ENCODE measurements around the gene TANGO6. TPM values are rescaled to one million over a fixed set of nuclear protein-coding genes. Genes with fewer than 3 reads are reported as not detected.

The TANGO6 gene
- total RNA-seq, 1 donor: 38.0 TPM

DNA sequence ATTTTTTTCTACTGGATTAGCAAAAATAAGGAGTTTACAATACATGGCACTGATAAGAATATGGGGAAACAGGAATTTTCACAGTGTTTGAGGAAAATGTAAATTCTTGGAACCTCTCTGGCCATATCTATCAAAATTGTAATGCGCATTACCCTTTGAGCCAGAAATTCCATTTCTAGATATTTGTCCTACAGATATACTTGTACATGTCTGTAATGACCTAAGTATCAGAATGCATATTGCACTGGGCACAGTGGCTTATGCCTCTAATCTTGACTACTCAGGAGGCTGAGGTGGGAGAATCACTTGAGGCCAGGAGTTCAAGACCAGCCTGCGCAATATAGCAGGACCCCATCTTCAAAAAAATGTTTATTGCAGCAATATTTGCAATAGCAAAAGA lies 236.4 kb downstream of the TANGO6 start:
- Histone ChIP-seq H3K4me1 (ENCODE audit: insufficient read depth, low read length) (peaks cover 18% of the 10 kb centered on the region), H3K4me3 (ENCODE audit: insufficient read depth, low read length) (no peak overlapping the region), H3K9me3 (ENCODE audit: low read depth, low read length) (no peaks in the 10 kb centered on the region), H4K20me1 (ENCODE audit: insufficient read depth, low read length) (no peaks in the 10 kb centered on the region), H3K4me2 (ENCODE audit: insufficient read depth, low read length) (no peak overlapping the region), H3K79me2 (ENCODE audit: insufficient read depth, low read length) (no peaks in the 10 kb centered on the region), H3K27ac (ENCODE audit: low read depth, low read length) (no peak overlapping the region), H3K36me3 (ENCODE audit: insufficient read depth, low read length) (peaks cover 2% of the 10 kb centered on the region), H2AFZ (ENCODE audit: low read length) (no peak overlapping the region), H3K27me3 (ENCODE audit: insufficient read depth, low read length) (no peaks in the 10 kb centered on the region)
- no peak for DNase-seq (ENCODE audit: insufficient read length, low spot score, missing footprints)
- TF ChIP-seq, protein P1, sequence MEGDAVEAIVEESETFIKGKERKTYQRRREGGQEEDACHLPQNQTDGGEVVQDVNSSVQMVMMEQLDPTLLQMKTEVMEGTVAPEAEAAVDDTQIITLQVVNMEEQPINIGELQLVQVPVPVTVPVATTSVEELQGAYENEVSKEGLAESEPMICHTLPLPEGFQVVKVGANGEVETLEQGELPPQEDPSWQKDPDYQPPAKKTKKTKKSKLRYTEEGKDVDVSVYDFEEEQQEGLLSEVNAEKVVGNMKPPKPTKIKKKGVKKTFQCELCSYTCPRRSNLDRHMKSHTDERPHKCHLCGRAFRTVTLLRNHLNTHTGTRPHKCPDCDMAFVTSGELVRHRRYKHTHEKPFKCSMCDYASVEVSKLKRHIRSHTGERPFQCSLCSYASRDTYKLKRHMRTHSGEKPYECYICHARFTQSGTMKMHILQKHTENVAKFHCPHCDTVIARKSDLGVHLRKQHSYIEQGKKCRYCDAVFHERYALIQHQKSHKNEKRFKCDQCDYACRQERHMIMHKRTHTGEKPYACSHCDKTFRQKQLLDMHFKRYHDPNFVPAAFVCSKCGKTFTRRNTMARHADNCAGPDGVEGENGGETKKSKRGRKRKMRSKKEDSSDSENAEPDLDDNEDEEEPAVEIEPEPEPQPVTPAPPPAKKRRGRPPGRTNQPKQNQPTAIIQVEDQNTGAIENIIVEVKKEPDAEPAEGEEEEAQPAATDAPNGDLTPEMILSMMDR (IDR thresholded peaks at IDR 0.05; ENCODE audit: extremely low read depth, low read depth, low read length): no peak

DNA sequence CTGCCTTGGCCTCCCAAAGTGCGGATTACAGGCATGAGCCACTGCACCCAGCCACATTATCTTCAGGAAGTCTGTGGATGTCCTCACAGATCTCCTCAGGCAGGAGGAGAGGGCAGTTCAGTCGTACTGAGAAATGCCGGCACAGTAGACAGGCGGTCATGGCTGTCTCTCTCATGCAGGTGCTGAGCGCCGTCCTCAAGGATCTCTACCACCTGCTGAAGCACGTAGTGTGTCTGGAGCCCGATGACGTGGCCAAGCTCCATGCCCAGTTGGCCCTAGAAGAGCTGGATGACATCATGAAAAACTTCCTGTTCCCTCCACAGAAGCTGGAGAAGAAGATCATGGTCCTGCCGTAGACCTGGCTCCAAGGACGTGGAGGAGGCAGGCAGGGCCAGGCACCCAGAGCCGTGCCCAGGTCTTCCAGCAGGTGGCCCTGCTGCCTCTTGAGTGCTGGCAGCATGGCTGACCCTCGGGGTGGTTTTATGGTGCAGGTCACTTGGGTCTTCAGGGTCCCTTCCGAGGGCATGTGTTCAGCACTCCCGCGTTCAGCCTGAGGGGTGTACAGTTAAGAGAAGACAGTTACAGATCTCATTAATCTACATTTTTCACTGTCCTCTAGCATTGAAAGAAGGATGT lies 240.1 kb downstream of the TANGO6 start:
- no peak overlapping the region for H3K27ac ChIP-seq (ENCODE audit: low read depth, low read length)
- H3K4me2 ChIP-seq (ENCODE audit: insufficient read depth, low read length): no peak overlapping the region
- H4K20me1 ChIP-seq (ENCODE audit: insufficient read depth, low read length): no peaks in the 10 kb centered on the region
- no peaks in the 10 kb centered on the region for H3K9me3 ChIP-seq (ENCODE audit: low read depth, low read length)
- H3K4me3 ChIP-seq (ENCODE audit: insufficient read depth, low read length): no peak overlapping the region
- no peaks in the 10 kb centered on the region for H3K79me2 ChIP-seq (ENCODE audit: insufficient read depth, low read length)
- H2AFZ ChIP-seq (ENCODE audit: low read length): no peak overlapping the region
- TF ChIP-seq, protein P1 (IDR thresholded peaks at IDR 0.05; ENCODE audit: extremely low read depth, low read depth, low read length): no peak
- H3K36me3 ChIP-seq (ENCODE audit: insufficient read depth, low read length): peaks cover 6% of the 10 kb centered on the region
- DNase-seq (ENCODE audit: insufficient read length, low spot score, missing footprints): no peak
- H3K27me3 ChIP-seq (ENCODE audit: insufficient read depth, low read length): no peaks in the 10 kb centered on the region
- peaks cover 12% of the 10 kb centered on the region for H3K4me1 ChIP-seq (ENCODE audit: insufficient read depth, low read length)

DNA sequence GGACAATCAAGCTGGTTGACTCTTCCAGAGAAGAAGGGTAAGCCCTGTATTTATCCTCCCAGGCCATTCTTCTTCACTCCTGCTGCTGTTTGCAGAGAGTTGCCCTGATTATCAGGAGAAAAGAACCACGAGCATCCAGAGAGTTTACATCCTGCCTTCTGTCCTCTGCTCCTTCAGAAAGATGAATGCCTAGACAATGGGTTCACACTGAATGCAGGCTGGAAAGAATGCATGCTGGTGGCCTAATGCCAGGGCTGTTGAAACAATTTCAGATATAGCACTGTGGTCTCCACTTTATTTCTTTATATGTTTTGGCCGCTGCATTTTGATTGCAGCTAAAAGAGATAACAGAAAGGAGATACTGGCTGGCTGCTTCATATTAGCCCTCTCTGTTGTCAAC lies 241.0 kb downstream of the TANGO6 start:
- no peaks in the 10 kb centered on the region for H3K27me3 ChIP-seq (ENCODE audit: insufficient read depth, low read length)

DNA sequence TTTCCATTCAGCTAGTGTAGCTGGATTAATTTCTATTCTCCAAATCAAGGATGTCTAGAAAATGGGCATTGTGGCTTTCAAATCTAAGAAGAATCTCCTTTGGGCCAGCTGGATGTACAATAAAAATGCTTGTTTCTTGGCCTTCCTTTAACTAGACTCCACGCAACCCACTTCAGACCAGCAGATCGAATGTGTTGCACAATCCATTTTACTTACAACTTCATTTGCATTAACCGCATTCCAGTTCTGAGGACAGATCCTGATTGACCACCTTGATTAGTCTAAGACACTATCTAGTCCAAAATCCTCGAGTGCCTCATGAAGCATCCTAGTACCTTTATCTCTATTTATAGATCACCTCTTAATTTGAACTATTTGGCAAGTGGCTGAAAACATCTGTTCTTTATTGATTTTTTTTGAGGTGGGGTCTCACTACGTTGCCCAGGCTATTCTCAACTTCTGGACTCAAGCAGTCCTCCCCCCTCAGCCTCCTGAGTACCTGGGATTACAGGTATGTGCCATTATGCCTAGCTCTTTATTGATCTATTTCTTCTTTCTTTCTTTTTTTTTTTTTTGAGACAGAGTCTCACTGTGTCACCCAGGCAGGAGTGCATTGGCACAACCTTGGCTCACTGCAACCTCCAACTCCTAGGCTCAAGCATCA lies 241.8 kb downstream of the TANGO6 start:
- peaks cover 12% of the 10 kb centered on the region for H3K4me1 ChIP-seq (ENCODE audit: insufficient read depth, low read length)
- H3K79me2 ChIP-seq (ENCODE audit: insufficient read depth, low read length): no peaks in the 10 kb centered on the region
- H3K27me3 ChIP-seq (ENCODE audit: insufficient read depth, low read length): no peaks in the 10 kb centered on the region
- no peak overlapping the region for H2AFZ ChIP-seq (ENCODE audit: low read length)
- no peak overlapping the region for H3K27ac ChIP-seq (ENCODE audit: low read depth, low read length)
- peaks cover 6% of the 10 kb centered on the region for H3K36me3 ChIP-seq (ENCODE audit: insufficient read depth, low read length)
- no peak overlapping the region for H3K4me2 ChIP-seq (ENCODE audit: insufficient read depth, low read length)
- no peaks in the 10 kb centered on the region for H3K9me3 ChIP-seq (ENCODE audit: low read depth, low read length)
- no peaks in the 10 kb centered on the region for H4K20me1 ChIP-seq (ENCODE audit: insufficient read depth, low read length)
- no peak for DNase-seq (ENCODE audit: insufficient read length, low spot score, missing footprints)
- TF ChIP-seq, protein P1 (IDR thresholded peaks at IDR 0.05; ENCODE audit: extremely low read depth, low read depth, low read length): no peak
- no peak overlapping the region for H3K4me3 ChIP-seq (ENCODE audit: insufficient read depth, low read length)

More for the DNA sequence above, 241.0 kb downstream of the TANGO6 start:
- TF ChIP-seq, protein P1 (IDR thresholded peaks at IDR 0.05; ENCODE audit: extremely low read depth, low read depth, low read length): no peak
- peaks cover 6% of the 10 kb centered on the region for H3K36me3 ChIP-seq (ENCODE audit: insufficient read depth, low read length)
- H3K9me3 ChIP-seq (ENCODE audit: low read depth, low read length): no peaks in the 10 kb centered on the region
- H3K27ac ChIP-seq (ENCODE audit: low read depth, low read length): no peak overlapping the region
- no peak for DNase-seq (ENCODE audit: insufficient read length, low spot score, missing footprints)
- H4K20me1 ChIP-seq (ENCODE audit: insufficient read depth, low read length): no peaks in the 10 kb centered on the region
- peaks cover 12% of the 10 kb centered on the region for H3K4me1 ChIP-seq (ENCODE audit: insufficient read depth, low read length)
- no peaks in the 10 kb centered on the region for H3K79me2 ChIP-seq (ENCODE audit: insufficient read depth, low read length)
- peak overlapping the region; percentile 23 for H3K4me2 ChIP-seq (ENCODE audit: insufficient read depth, low read length)
- H3K4me3 ChIP-seq (ENCODE audit: insufficient read depth, low read length): no peak overlapping the region
- no peak overlapping the region for H2AFZ ChIP-seq (ENCODE audit: low read length)

Data from osteoblast (primary cell).